ENCODE measurements around the gene TXN2. TPM values are rescaled to one million over a fixed set of nuclear protein-coding genes. Genes with fewer than 3 reads are reported as not detected.
A peak's percentile ranks its signal among the peaks of the same experiment; 100 is the strongest.
"Not testable (repeated sequence)": the region's sequence is repeated elsewhere in the genome, so short reads cannot be mapped to it uniquely, and the experiment has no call there.

The TXN2 gene
- 26.9 and 37.1 TPM in 2 replicates for total RNA-seq (2014; rRNA removed; shearing (Covaris generic))
- polyA plus RNA-seq (2015; cell fraction: cytosol; rRNA removed): 121 and 159 TPM in 2 replicates
- polyA plus RNA-seq (2015; cell fraction: nucleus; rRNA removed): 63.3 and 70.3 TPM in 2 replicates

DNA sequence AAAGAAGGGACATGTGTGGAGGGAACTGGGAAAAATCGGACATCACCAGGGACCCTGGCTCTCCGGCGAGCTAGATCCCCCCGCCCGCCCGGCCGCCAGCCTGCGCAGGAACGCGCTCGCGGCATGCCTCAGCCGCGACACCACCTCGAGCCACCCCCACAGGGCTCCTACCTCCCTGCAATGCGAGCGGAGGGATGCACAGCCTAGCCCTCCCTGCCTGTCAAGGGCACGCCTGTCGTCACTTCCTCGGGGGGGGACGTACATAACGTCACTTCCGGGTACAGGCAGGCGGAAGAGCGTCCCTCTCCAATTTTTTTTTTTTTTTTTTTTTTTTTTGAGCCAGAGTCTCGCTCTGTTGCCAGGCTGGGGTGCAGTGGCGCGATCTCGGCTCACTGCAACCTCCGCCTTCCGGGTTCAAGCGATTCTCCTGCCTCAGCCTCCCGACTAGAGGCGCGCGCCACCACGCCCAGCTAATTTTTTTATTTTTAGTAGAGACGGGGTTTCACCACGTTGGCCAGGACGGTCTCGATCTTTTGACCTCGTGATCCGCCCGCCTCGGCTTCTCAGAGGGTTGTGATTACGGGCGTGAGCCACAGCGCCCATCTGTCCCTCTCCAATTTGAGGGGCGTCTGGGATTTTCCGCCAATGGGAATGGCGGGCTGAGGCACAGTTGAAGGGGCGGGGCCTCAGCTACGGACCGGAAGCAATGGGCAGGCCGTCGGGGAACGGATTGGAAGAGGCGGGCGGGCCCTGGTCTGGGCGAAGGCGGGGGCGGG is at the start of gene TXN2:
Gene TXN2, minus strand, starts transcription at position 248 of the 776 bp plus-strand sequence. CDS start 803 bp downstream, outside the sequence.
- peak; percentile 97 for DNase-seq (ENCODE audit: low read depth, low spot score)
- in situ Hi-C loops (cut with HindIII; ENCODE audit: low pct_unique_long_range_greater_than_20kb, low sequenced_read_pairs): no loop called here

GRCh38 chr22:36528795-36529751 is 47.6 kb upstream of the TXN2 start, which contains the start of gene EIF3D:
Gene EIF3D (minus strand): TSS chr22:36529166. CDS start chr22:36526121, 3,045 bp downstream.
- in situ Hi-C loops (cut with HindIII; ENCODE audit: low pct_unique_long_range_greater_than_20kb, low sequenced_read_pairs): no loop called here

DNA sequence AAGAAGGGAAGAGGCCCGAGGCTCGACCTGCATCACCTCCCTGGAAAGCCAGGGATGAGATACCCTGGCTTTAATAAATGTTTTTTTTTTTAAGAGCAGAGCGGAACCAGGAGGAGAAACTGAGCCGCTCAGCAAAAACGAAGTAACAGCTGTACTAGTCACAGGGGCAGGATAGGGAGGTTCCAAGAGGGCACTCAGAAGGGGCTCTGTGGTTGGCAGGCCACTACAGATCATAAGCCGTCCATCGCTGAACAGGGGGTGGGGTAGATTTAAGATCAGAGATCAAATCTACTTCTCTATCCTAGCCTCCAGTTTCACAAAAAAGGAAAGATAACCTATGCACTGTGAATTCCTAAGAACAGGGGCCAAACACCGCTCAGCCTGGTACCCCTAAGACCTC is 46.9 kb upstream of the TXN2 start:
- in situ Hi-C loops (cut with HindIII; ENCODE audit: low pct_unique_long_range_greater_than_20kb, low sequenced_read_pairs): no loop called here
- DNase-seq (ENCODE audit: low read depth, low spot score): no peak

More at GRCh38 chr22:36528795-36529751, 47.6 kb upstream of the TXN2 start, which contains the start of gene EIF3D:
- peak; percentile 100 for DNase-seq (ENCODE audit: low read depth, low spot score)

DNA sequence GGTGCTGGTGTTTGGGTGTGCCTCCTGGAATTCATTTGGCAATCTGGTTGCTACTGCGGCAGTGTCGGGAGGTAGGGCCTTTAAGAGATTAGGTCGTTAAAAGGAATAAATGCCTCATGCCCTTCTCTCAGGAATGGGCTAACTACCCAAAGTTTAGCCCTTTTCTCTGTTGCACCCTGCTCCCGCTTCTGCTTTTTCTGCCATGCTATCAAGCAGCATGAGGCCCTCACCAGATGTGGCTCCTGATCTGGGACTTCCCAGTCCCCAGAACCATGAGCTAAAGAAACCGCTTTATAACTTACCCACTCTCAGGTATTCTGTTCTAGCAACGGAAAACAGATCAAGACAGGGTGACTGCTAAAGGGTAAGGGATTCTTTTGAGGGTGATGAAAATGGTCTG is 41.2 kb upstream of the TXN2 start:
- DNase-seq (ENCODE audit: low read depth, low spot score): no peak
- in situ Hi-C loops (cut with HindIII; ENCODE audit: low pct_unique_long_range_greater_than_20kb, low sequenced_read_pairs): no loop called here

- no peak for DNase-seq (ENCODE audit: low read depth, low spot score)
- in situ Hi-C loops (cut with HindIII; ENCODE audit: low pct_unique_long_range_greater_than_20kb, low sequenced_read_pairs): no loop called here
These were observed 39.0 kb upstream of the TXN2 start for GRCh38 chr22:36520423-36520822.

- in situ Hi-C loops (cut with HindIII; ENCODE audit: low pct_unique_long_range_greater_than_20kb, low sequenced_read_pairs); DNase-seq (ENCODE audit: low read depth, low spot score): not testable (repeated sequence)
These were observed 38.5 kb upstream of the TXN2 start for GRCh38 chr22:36519906-36520305.

DNA sequence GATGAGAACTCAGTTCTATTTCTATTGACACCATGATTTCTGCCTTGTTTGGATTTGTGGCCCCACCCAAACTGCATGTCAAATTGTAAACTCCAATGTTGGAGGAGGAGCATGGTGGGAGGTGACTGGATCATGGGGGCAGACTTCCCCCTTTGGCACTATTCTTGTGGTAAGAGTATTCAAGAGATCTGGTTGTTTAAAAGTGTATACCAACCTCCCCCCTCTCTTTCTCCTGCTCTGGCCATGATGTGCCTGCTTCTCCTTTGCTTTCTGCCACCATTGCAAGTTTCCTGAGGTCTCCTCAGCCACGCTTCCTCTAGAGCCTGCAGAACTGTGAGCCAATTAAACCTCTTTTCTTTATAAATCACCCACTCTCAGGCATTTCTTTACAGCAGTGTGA is 33.3 kb upstream of the TXN2 start:
- in situ Hi-C loops (cut with HindIII; ENCODE audit: low pct_unique_long_range_greater_than_20kb, low sequenced_read_pairs): no loop called here
- no peak for DNase-seq (ENCODE audit: low read depth, low spot score)

DNA sequence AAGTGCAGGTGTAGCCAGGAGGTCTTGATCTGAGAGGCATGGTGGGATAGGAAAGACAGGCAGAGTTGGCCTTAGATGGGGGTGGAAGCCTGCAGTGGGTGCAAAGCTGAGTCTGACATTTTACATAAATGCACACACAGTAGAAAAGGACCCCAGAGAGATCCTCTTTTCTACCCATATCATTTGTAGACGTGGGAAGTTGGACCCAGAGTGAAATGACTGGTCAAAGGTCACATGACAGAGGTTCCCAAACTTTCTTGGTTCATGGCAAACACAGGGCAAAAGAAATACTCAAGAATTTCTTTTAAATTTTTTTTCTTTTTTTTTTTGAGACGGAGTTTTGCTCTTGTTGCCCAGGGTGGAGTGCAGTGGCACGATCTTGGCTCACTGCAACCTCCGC is 31.6 kb upstream of the TXN2 start:
- in situ Hi-C loops (cut with HindIII; ENCODE audit: low pct_unique_long_range_greater_than_20kb, low sequenced_read_pairs): no loop called here
- no peak for DNase-seq (ENCODE audit: low read depth, low spot score)

GRCh38 chr22:36512333-36512732 is 30.9 kb upstream of the TXN2 start:
- in situ Hi-C loops (cut with HindIII; ENCODE audit: low pct_unique_long_range_greater_than_20kb, low sequenced_read_pairs): no loop called here
- DNase-seq (ENCODE audit: low read depth, low spot score): no peak

GRCh38 chr22:36510966-36511881 is 29.8 kb upstream of the TXN2 start:
- DNase-seq (ENCODE audit: low read depth, low spot score): peak; percentile 85
- in situ Hi-C loops (cut with HindIII; ENCODE audit: low pct_unique_long_range_greater_than_20kb, low sequenced_read_pairs): no loop called here

- in situ Hi-C loops (cut with HindIII; ENCODE audit: low pct_unique_long_range_greater_than_20kb, low sequenced_read_pairs): no loop called here
- DNase-seq (ENCODE audit: low read depth, low spot score): no peak
These were observed 28.9 kb upstream of the TXN2 start for GRCh38 chr22:36510384-36510783.

- in situ Hi-C loops (cut with HindIII; ENCODE audit: low pct_unique_long_range_greater_than_20kb, low sequenced_read_pairs): no loop called here
- no peak for DNase-seq (ENCODE audit: low read depth, low spot score)
These were observed 26.1 kb upstream of the TXN2 start for GRCh38 chr22:36507518-36508010.

DNA sequence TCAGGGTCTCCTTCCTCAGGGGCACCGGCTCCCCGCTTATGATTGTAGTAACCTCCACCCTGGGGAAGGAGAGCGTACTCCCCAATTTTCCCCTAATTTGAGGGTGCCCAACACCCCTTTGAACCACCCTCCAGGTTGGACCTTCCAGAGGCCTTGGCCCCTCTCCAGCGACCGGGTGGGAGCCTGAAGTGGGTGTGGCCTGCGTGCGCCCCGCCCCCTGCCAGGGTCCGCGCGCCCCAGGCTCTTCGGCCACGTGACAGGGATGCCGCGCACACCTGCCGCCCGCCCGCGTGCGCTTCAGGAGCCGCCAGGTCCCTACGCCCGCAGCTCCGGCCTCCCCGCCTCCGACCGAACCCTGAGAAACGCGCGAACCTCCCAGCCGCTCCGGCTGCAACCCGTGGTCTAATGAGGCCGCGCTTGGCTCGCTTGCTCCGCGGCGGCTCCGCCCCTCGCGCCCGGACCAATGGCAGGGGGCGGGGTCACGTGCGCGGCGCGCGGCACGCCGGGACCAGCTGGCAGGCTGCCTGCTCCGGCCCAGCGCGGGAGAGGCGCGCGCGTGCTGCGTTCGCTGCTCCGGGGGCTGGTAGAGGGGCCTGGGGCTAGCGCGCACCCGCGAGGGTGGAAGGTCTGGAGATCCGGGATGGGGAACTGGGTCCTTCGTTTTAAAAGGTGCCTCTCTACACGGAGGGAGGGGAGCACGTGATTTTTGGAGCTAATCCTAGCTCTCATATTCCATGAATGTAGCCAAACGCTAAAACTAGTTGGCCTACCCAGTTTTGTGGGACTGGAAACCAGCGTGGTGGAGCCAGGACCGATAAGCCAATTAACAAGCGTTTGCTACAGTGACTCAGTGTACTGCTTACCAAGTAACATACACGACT is 25.4 kb upstream of the TXN2 start, which contains the start of gene FOXRED2:
Gene FOXRED2, minus strand, starts transcription at position 404 of the 881 bp plus-strand sequence. CDS start 618 bp downstream, outside the sequence.
- in situ Hi-C loops (cut with HindIII; ENCODE audit: low pct_unique_long_range_greater_than_20kb, low sequenced_read_pairs): no loop called here
- peak; percentile 85 for DNase-seq (ENCODE audit: low read depth, low spot score)

GRCh38 chr22:36505998-36506635 is 24.7 kb upstream of the TXN2 start:
- in situ Hi-C loops (cut with HindIII; ENCODE audit: low pct_unique_long_range_greater_than_20kb, low sequenced_read_pairs): no loop called here
- no peak for DNase-seq (ENCODE audit: low read depth, low spot score)

DNA sequence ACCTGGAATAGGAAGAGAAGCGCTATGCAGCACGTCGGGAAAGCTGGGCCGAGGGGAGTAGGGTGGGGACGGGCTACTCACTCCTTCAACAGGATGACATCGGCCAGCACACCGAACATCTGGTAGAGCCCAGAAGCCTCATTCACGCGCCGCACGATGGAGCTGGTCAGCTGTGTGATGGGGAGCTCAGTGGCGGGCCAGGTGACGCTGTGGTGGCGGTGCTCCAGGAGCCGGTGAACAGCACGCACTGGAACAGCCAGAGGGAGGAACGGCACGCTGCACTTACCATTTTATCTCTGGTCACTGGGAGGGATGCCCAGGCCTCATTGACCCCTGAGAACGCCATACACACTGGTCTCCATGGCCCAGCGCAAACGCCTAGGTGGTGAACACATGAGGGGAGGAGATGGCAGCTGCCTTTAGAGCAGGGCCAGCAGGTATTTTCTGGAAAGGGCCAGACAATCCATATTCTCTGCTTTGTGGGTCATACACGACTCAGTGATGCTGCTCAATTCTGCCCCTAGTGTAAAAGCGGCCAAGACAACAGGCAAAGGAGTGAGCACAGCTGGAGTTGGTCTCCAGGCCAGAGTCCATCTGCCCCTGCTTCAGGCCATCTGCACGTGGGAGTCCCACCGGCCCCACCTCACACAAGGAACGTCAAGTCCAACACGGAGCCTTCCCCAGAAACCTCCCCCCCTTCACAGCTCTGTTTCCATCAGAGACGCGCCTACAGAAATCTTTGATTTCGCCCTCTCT is 16.6 kb upstream of the TXN2 start:
- DNase-seq (ENCODE audit: low read depth, low spot score): no peak
- in situ Hi-C loops (cut with HindIII; ENCODE audit: low pct_unique_long_range_greater_than_20kb, low sequenced_read_pairs): no loop called here
